Body of pancreas (tissue), 4 donors: ENCODE measurements around the gene ZNF592. TPM values are rescaled to one million over a fixed set of nuclear protein-coding genes. Genes with fewer than 3 reads are reported as not detected.

ENCODE experiments used
- ATAC-seq: fragments of 150-250 bp; one replicate; pipeline ENCODE4 v1.9.1; 2016
- DNase-seq, 4 donors: peaks; one replicate each; pipeline ENCODE4 v3.0.0-alpha.2; 2019
- H3K27ac ChIP-seq, 4 donors: fragments of 200-600 bp; sonication (generic); 1 replicate in 3 of 4; 2 replicates in 1 of 4; pipeline versions ENCODE4 v1.5.1 to v1.6.1; 2016 to 2019; ENCODE audit warnings: mild to moderate bottlenecking in 1 of 4, mixed read lengths in 1 of 4, moderate library complexity in 1 of 4
- H3K27me3 ChIP-seq, 2 donors: fragments of 200-600 bp; sonication (generic); one replicate each; pipeline ENCODE4 v1.6.0; 2016; ENCODE audit warnings: mild to moderate bottlenecking in 1 of 2
- H3K36me3 ChIP-seq, 2 donors: fragments of 200-600 bp; sonication (generic); replicated peaks in 1 of 2; 2 replicates each; pipeline ENCODE4 v1.5.1; 2016; ENCODE audit warnings: low read depth in 2 of 2; ENCODE audit not compliant: insufficient read depth in 1 of 2
- H3K4me1 ChIP-seq: fragments of 200-600 bp; sonication (generic); one replicate; pipeline ENCODE4 v1.6.0; 2016
- H3K4me3 ChIP-seq, 2 donors: fragments of 200-600 bp; sonication (generic); 1 replicate in 1 of 2; 2 replicates in 1 of 2; pipeline ENCODE4 v1.5.1; 2016 to 2019
- H3K9me3 ChIP-seq, 3 donors: fragments of 200-600 bp; sonication (generic); 1 replicate in 2 of 3; 2 replicates in 1 of 3; pipeline ENCODE4 v1.5.1; 2016
- CTCF ChIP-seq, 7 experiments: fragments of 450-650 bp in 4 of 7; fragments of 200-600 bp in 3 of 7; sonication (generic) in 3 of 7; IDR thresholded peaks; one replicate each; pipeline ENCODE4 v1.5.1; 2016 to 2019; ENCODE audit warnings: antibody characterized with exemption in 7 of 7
- POLR2A ChIP-seq, 3 donors: fragments of 450-650 bp; IDR thresholded peaks; one replicate each; pipeline ENCODE4 v1.6.1; 2016; ENCODE audit warnings: antibody characterized with exemption in 3 of 3, mild to moderate bottlenecking in 2 of 3
- WGBS, 2 donors: methylation state at CpG; one replicate each; pipeline ENCODE4 v1.1.5; 2017; 5-methylcytosine and 5-hydroxymethylcytosine counted together
- intact Hi-C: fragments of 100-400 bp; cut with DNase I; formaldehyde crosslinking; loops from one replicate; pipeline ENCODE4 v1.15.1; 2023
- total RNA-seq, 2 donors: library from RNA; depleted of rRNA; stranded (reverse); fragments of >200 nt; gene quantifications; one replicate each; pipeline ENCODE4 v1.1.0, GENCODE V29; 2016

The ZNF592 gene
- total RNA-seq, 2 donors from 2014 or later, result 14.3 to 20.8 TPM

DNA sequence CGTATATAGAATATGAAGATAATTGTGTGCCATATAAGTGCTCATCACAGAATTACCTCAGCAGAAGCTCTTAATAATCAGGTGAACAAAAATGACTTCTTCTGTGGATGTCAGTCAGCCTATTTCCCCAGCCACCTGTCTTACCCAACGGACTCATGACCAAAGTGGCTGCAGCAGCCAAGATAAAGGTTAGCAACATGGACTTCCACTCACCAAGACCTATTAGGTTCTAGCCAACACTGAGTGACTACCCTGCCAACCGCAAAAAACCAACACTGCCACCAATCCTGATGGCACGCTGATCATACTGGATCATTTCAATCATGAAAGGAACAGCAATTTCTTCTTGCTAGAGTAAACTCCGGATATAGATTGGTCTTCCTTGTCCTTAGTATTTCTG lies 44.6 kb upstream of the ZNF592 start:
- no peaks in the 10 kb centered on the region for H3K36me3 ChIP-seq
- H3K9me3 ChIP-seq, result no peaks in the 10 kb centered on the region
- DNase-seq (no peak), ATAC-seq (no peak)
- H3K4me1 ChIP-seq, result peaks cover 16% of the 10 kb centered on the region
- H3K27ac ChIP-seq, result no peak overlapping the region
- intact Hi-C loops, result no loop called here
- TF ChIP-seq POLR2A (IDR thresholded peaks at IDR 0.05) (no peak), CTCF (IDR thresholded peaks at IDR 0.05) (no peak)
- H3K27me3 ChIP-seq, result no peaks in the 10 kb centered on the region
- no peak overlapping the region for H3K4me3 ChIP-seq
- WGBS, 2 donors, result 90 to 94% methylated on average over 5 of the region's 5 CpGs

- Histone ChIP-seq H3K9me3 (no peaks in the 10 kb centered on the region), H3K4me1 (peaks cover 24% of the 10 kb centered on the region), H3K4me3 (no peak overlapping the region), H3K36me3 (peaks cover 0 to 3% of the 10 kb centered on the region in 2 donors), H3K27ac (no peak overlapping the region), H3K27me3 (no peaks in the 10 kb centered on the region)
- intact Hi-C loops, result no loop called here
- 55% methylated on average over 5 of the region's 5 CpGs for WGBS, 2 donors
- ATAC-seq (no peak), DNase-seq (no peak)
- TF ChIP-seq CTCF (IDR thresholded peaks at IDR 0.05) (no peak), POLR2A (IDR thresholded peaks at IDR 0.05) (no peak)
Measured at GRCh38 chr15:84714372-84714771, 34.0 kb upstream of the ZNF592 start.

DNA sequence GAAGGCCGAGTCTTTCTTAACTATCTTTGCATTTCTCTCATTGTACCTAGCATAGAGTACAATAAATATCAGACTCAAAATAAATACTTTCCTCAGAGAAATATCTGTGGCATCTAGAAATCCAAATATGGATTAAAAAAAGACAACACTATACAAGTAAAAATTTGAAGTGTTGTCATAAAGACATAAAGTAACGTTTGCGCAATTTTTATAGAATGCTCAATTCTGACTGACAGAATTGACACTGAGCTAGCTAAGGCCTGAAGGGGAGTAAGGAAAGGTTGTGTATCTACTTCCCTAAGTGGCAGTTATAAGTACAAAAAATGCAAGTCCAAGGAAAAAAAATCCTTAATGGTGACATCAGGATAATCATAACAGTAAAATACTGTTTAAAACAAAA lies 33.6 kb upstream of the ZNF592 start:
- intact Hi-C loops, result no loop called here
- Histone ChIP-seq H3K4me3 (peak overlapping the region; percentile 79 to 90), H3K9me3 (no peaks in the 10 kb centered on the region), H3K27me3 (no peaks in the 10 kb centered on the region), H3K27ac (peak overlapping the region in 1 of 4 donors; percentile 94), H3K4me1 (peaks cover 24% of the 10 kb centered on the region), H3K36me3 (peaks cover 0 to 3% of the 10 kb centered on the region in 2 donors)
- TF ChIP-seq CTCF (IDR thresholded peaks at IDR 0.05) (no peak), POLR2A (IDR thresholded peaks at IDR 0.05) (no peak)
- WGBS, 2 donors, result 17 to 19% methylated on average over 3 of the region's 3 CpGs
- DNase-seq (no peak), ATAC-seq (no peak)

DNA sequence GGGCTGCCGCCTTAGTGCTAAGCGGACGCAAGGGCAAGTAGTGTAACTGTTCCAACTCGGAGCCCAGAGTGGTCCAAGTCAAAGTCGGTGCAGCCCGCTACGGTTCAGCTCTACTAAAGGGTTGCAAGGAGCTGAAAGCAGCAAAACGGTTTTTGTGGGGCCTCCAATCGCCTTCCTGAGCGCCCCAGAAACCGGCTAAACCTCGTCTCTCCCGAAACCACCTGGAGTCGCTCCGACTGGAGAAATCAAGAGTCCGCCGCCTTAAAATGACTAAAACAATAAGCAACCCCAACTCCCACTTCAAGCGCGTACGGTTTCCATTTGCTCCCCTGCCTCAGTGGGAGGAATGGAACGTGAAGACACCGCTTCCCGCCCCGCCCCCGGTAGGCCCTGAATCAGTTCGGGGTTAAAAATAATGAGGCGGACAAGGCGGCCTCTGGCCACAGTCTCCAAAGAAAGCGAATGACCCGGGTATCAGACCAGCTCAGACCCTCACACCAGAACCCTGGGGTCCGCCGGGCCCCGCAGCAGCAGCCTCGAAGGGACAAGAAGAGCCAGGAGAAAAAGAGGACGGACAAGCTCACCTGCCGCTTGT lies 32.9 kb upstream of the ZNF592 start:
- TF ChIP-seq POLR2A (IDR thresholded peaks at IDR 0.05) (no peak), CTCF (IDR thresholded peaks at IDR 0.05) (no peak)
- peak; percentile 9 to 31 (median 22) for DNase-seq
- ATAC-seq, result peak; percentile 1

More for the DNA sequence above, 32.9 kb upstream of the ZNF592 start:
- Histone ChIP-seq H3K4me3 (peak overlapping the region; percentile 79 to 90), H3K27me3 (no peaks in the 10 kb centered on the region), H3K9me3 (no peaks in the 10 kb centered on the region), H3K36me3 (no peaks in the 10 kb centered on the region), H3K4me1 (peaks cover 24% of the 10 kb centered on the region), H3K27ac (peak overlapping the region; percentile 82 to 94 (median 91))
- 0 to 2% methylated on average over 25 to 35 of the region's 36 CpGs for WGBS, 2 donors
- intact Hi-C loops, result no loop called here
